Skeletal muscle satellite cell (primary cell): ENCODE results near the gene CACNA1D.

Source experiments
- H3K27me3 ChIP-seq: 2 replicates; pipeline ENCODE4 v1.7.0; 2013; ENCODE audit warnings: low read length; ENCODE audit not compliant: control insufficient read depth, insufficient read depth
- H3K36me3 ChIP-seq: 2 replicates; pipeline ENCODE4 v1.7.0; 2013; ENCODE audit warnings: mild to moderate bottlenecking, control low read depth, low read length; ENCODE audit not compliant: insufficient read depth
- H3K4me1 ChIP-seq: 2 replicates; pipeline ENCODE4 v1.7.0; 2013; ENCODE audit warnings: low read length; ENCODE audit not compliant: control insufficient read depth, insufficient read depth
- H3K4me2 ChIP-seq: 2 replicates; pipeline ENCODE4 v1.7.0; 2013; ENCODE audit warnings: mild to moderate bottlenecking, low read length
- H3K4me3 ChIP-seq: 2 replicates; pipeline ENCODE4 v1.7.0; 2013; ENCODE audit warnings: low read length
- H3K9ac ChIP-seq: 2 replicates; pipeline ENCODE4 v1.7.0; 2013; ENCODE audit warnings: mild to moderate bottlenecking, low read depth, low read length, moderate library complexity
- H3K9me3 ChIP-seq: replicated peaks from 2 replicates; pipeline ENCODE4 v1.7.0; 2013; ENCODE audit warnings: mild to moderate bottlenecking, control low read depth, low read length

Gene CACNA1D

DNA sequence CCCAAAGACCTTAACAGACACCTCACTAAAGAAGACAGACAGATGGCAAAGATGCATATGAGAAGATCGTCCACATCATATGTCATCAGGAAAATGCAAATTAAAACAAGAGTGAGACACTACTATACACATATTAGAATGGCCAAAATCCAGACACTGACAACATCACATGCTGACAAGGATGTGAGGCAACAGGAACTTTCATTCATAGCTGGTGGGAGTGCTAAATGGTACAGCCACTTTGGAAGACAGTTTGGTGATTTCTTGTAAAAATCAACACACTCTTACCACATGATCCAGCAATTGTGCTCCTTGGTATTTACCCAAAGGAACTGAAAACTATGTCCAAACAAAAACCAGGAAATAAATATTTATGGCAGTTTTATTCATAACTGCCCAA lies 334.2 kb downstream of the CACNA1D start:
- Histone ChIP-seq H3K9me3 (no peaks in the 10 kb centered on the region), H3K9ac (no peak overlapping the region), H3K4me3 (no peak overlapping the region), H3K4me2 (no peak overlapping the region), H3K27me3 (peaks cover 13% of the 10 kb centered on the region), H3K36me3 (no peaks in the 10 kb centered on the region), H3K4me1 (no peaks in the 10 kb centered on the region)

DNA sequence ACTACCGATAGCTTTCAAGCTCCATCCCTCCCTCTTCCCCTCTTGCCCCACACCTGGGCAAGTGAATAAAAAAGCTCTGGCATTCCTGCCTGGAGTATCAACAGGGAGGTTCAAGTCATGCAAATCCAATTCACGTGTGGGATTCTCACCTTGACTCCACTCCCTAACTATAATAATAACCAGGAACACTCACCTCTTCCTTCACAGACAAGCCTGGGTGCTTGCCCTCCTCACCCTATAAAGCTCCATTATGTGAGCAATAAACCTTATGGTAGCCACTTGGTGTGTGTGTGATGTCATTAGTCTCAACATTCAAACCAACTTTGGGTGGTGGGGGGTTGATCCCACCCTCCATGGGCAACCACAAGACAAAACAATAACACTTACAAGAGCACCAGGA lies 335.2 kb downstream of the CACNA1D start:
- no peak overlapping the region for H3K4me2 ChIP-seq
- H3K9me3 ChIP-seq: no peaks in the 10 kb centered on the region
- no peaks in the 10 kb centered on the region for H3K36me3 ChIP-seq
- no peak overlapping the region for H3K4me3 ChIP-seq
- no peaks in the 10 kb centered on the region for H3K4me1 ChIP-seq
- H3K9ac ChIP-seq: no peak overlapping the region
- H3K27me3 ChIP-seq: peaks cover 13% of the 10 kb centered on the region

DNA sequence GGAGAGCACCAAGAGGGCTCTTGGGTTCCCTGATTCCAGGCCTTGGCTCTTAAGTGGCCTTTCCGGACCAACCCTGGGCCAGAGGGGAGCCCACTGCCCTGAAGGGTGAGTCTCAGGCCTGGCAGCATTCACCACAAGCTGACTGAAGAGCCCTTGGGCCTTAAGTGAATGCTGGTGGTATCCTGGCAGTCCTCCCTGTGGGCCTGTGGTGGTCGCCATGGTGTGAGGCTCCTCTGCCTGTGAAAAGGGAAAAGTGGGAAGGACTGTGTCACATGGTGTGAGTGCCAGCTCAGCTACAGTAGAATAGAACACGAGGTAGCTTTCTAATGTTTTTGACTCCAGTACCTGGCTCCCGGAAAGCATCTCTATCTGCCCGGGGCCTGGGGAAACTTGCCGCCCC lies 336.5 kb downstream of the CACNA1D start:
- H3K27me3 ChIP-seq: peaks cover 3% of the 10 kb centered on the region
- no peaks in the 10 kb centered on the region for H3K9me3 ChIP-seq
- no peak overlapping the region for H3K4me2 ChIP-seq
- no peak overlapping the region for H3K4me3 ChIP-seq
- no peak overlapping the region for H3K9ac ChIP-seq
- H3K36me3 ChIP-seq: no peaks in the 10 kb centered on the region
- no peaks in the 10 kb centered on the region for H3K4me1 ChIP-seq

DNA sequence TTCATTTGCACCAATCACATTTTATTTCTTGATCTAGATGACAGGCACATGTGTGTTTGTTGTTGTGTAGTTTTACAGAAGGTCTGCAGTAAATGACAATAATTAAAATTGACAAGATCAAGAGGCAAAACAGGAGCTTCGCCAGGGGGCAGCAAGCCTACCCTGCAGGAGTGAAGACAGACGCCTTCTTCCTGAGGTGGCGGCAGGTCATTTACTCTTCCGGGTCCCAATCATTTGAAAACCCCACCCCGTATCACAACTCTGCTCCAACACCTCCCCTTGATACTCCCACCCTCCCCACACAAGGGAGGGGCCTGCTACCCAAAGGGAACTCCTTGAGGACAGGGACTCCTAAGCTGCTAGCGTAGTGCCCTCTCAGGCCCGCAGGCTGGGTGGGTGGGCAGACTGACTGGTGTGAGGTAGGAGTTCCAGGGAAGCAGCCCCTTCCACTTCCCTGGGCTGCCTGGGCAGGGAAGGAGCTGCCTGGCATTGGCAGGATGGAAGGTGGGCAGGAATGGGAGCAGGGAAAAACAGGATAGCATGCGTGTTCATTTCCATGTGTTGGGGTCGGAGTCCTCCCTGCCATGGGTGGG lies 338.7 kb downstream of the CACNA1D start:
- Histone ChIP-seq H3K9me3 (no peaks in the 10 kb centered on the region), H3K4me2 (no peak overlapping the region), H3K4me3 (no peak overlapping the region), H3K36me3 (no peaks in the 10 kb centered on the region), H3K4me1 (no peaks in the 10 kb centered on the region), H3K27me3 (no peaks in the 10 kb centered on the region), H3K9ac (no peak overlapping the region)

DNA sequence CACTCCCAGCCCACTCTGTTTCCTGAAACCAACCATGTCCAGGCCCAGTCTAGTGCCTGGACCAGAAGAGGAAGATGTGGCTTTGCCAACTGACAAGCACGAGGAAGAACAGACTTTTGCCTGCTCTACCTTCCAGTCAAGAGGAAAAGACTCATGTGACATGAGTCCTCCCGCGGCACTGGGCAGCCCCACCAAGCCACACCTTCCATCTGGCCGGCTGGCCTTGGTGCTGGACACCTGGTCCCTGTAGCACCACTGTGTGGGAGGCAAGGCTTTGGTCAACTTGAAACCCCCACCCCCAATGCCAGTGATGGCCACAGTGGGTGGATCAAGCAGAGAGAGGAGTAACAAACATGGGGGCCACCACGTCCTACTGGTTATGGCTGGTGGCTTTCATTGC lies 339.3 kb downstream of the CACNA1D start:
- H3K36me3 ChIP-seq: no peaks in the 10 kb centered on the region
- H3K9me3 ChIP-seq: no peaks in the 10 kb centered on the region
- no peak overlapping the region for H3K9ac ChIP-seq
- H3K4me1 ChIP-seq: no peaks in the 10 kb centered on the region
- no peak overlapping the region for H3K4me3 ChIP-seq
- no peaks in the 10 kb centered on the region for H3K27me3 ChIP-seq
- no peak overlapping the region for H3K4me2 ChIP-seq

DNA sequence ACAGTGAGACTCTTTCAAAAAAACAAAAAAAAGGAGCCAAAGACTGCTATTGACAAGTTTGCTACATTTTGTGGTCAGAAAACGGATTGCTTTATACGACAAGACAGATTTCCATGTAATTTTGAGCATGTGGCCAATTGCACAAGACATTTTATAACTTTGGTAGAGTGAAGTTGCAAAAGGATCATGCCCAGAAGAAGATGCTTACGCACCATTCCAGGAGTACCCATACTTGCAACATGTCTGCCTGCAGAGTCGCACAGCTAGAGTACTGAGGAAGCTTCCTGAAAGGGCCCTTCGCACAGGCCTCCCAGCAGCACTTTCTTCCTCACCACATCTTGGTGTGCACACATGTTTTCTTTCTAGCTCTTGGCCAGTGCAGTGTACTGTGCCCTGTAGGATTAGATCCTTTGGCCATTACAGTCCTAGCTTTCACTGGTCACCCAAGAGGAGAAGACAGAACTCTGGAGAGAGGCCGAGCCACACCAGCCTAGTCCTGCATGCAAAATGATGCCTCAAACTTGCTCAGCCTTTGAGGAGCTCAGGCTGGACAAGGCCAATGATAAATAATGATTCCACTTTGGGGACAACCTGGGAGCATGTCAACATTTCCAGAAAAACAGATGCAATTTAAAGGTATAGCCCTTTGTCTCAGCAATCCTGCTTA lies 340.2 kb downstream of the CACNA1D start:
- Histone ChIP-seq H3K27me3 (no peaks in the 10 kb centered on the region), H3K4me1 (no peaks in the 10 kb centered on the region), H3K9me3 (no peaks in the 10 kb centered on the region), H3K4me3 (no peak overlapping the region), H3K4me2 (no peak overlapping the region), H3K9ac (no peak overlapping the region), H3K36me3 (no peaks in the 10 kb centered on the region)

DNA sequence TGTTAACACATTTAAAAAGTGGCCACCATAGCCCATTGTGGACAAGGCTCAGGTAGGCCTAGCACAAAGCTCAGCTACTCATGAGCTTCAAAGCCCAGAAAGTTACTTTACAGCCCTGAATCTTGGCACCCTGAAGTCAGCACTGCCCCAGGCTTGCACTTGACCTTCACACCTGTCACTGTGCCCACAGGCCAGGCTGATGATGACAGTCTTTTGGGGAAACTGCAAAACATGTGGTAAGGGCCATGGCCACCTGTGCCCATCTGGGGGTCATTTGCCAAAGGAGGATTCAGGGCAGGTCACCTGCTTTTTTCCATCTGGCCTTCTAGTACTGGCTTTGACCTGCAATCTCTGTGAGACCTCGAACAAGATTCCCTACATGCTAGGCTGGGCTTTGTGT lies 340.8 kb downstream of the CACNA1D start:
- Histone ChIP-seq H3K4me3 (no peak overlapping the region), H3K27me3 (no peaks in the 10 kb centered on the region), H3K4me1 (no peaks in the 10 kb centered on the region), H3K9ac (no peak overlapping the region), H3K4me2 (no peak overlapping the region), H3K36me3 (no peaks in the 10 kb centered on the region), H3K9me3 (no peaks in the 10 kb centered on the region)

DNA sequence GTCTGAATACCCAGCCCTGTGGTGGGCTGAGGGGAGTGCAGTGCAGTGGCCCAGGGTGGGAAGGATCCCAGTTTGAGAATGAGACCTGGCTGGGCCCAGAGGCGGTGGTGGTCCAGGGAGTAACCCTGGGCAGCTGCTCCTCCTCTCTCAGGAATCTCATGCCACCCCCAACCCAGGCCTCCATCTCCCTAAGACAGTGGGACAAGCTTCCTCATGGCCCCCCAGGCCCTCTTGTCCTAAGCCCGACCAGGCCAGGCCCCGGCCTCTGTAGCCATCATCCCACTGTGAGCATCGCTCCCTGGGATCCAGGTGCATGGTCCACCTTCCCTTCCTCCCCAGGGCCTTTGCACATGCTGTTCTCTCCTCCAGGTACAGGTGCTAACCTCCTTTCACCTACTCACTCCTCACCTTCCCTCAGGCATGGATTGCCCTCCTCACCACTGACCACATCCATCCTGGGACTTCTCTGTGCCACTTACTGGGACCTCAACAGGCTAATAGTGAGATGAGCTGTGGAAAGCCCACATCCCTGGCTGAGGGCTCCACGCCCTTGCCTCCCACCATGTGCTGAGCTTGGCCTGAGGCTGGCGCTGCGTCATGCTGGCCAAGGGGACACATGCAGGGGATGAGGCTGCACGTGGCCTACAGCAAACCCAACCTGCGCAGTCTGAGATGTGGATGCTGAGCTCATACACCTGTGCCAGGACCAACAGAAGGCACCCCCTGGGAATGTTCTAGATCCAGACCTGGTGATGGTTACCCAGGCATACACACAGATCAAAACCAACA lies 341.9 kb downstream of the CACNA1D start:
- Histone ChIP-seq H3K27me3 (no peaks in the 10 kb centered on the region), H3K36me3 (no peaks in the 10 kb centered on the region), H3K9me3 (no peaks in the 10 kb centered on the region), H3K4me3 (no peak overlapping the region), H3K4me1 (no peaks in the 10 kb centered on the region), H3K9ac (no peak overlapping the region), H3K4me2 (no peak overlapping the region)

DNA sequence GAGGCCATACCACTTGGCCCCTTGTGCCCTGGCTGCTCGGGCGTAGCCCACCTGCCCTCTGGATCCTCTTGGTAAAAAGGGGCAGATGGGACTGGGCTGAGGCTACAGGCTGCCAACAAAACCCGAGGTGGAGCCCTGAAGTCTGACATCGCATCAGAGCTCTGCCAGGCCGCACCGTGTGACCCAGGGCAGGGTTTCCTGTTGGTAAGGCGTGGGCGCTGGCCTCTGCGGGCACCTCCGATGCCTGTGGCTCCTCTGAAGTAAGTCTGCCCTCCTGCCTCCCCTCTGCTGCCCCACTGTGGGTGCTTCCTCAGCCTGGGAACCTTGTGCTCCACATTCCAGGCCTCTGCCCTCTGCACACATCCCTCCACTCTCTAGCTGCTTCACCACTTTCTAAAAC lies 342.9 kb downstream of the CACNA1D start:
- Histone ChIP-seq H3K9ac (no peak overlapping the region), H3K4me1 (no peaks in the 10 kb centered on the region), H3K36me3 (no peaks in the 10 kb centered on the region), H3K4me2 (no peak overlapping the region), H3K27me3 (peaks cover 2% of the 10 kb centered on the region), H3K9me3 (no peaks in the 10 kb centered on the region), H3K4me3 (no peak overlapping the region)

DNA sequence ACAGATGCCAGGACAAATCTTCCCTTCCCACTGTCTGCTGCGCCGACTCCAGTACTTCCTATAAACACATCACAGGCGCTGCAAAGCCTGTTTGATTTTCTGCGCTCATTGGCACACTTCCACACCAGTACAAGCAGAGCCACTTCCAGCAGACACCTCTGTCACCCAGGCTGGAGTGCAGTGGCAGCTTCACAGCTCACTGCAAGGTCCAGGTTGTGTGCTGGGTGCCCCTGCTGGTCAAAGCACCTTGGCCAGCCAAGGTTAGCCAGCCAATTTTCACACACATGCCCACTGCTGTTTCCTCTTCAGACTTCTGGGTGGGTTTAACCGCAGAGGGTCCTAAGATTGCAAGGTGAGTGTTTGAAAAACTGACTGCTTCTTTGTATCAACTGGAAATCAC lies 346.9 kb downstream of the CACNA1D start:
- no peak overlapping the region for H3K4me3 ChIP-seq
- H3K9me3 ChIP-seq: no peaks in the 10 kb centered on the region
- peaks cover 27% of the 10 kb centered on the region for H3K27me3 ChIP-seq
- no peaks in the 10 kb centered on the region for H3K36me3 ChIP-seq
- H3K4me1 ChIP-seq: peaks cover 4% of the 10 kb centered on the region
- no peak overlapping the region for H3K4me2 ChIP-seq
- H3K9ac ChIP-seq: no peak overlapping the region

DNA sequence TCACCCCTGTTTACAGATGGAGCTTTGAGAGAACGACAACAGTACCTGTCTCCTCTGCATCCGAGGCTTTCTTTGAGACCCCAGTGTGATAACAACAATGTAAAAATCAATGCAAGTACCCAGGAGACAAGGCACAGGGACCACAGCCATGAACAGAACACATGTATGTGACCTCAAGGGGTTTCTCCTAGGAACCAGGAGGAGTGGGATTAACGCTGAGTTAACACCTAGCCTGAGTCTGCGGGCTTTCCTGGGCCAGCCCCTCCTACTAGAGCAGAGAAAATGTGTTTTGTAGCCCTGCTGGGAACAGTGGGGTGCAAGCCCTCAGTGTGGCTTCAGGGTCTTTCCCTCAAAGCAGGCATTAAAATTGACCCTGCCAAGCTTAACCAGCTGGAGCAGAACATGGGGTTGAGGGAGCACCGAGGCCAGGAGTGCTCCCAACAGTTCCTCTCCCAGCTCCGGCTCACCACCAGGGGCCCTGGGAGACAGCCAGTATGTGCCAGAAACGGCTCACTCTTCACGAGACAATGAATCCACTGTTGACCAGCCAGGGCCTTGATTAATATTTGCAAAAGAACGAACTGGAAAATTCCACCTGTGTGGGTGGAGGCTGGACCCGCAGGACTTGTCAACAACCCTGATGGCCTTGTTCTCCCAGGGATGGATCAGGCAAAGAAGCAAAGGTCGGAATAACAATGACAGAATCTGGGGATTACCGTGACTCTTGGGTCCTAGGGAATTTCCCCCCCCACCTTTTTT lies 348.2 kb downstream of the CACNA1D start:
- Histone ChIP-seq H3K27me3 (peaks cover 37% of the 10 kb centered on the region), H3K9ac (no peak overlapping the region), H3K9me3 (no peaks in the 10 kb centered on the region), H3K4me1 (peaks cover 7% of the 10 kb centered on the region), H3K4me3 (no peak overlapping the region), H3K36me3 (no peaks in the 10 kb centered on the region), H3K4me2 (no peak overlapping the region)
